ENCODE data around the gene PHYH.
"Not testable (repeated sequence)": the region's sequence is repeated elsewhere in the genome, so short reads cannot be mapped to it uniquely, and the experiment has no call there.

PHYH gene

DNA sequence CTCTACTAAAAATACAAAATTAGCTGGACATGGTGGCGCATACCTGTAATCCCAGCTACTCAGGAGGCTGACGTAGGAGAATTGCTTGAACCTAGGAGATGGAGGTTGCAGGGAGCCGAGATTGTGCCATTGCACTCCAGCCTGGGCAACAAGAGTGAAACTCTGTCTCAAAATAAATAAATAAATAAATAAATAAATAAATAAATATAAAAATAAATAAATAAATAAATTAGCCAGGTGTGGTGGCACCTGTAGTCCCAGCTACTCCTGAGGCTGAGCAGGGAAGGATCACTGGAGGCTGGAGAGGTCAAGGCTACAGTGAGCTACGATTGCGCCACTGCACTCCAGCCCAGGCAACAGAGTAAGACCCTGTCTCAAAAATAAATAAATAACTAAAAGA, 57.6 kb downstream of the PHYH start:
- H3K27me3 ChIP-seq (ENCODE audit: control insufficient read depth in 1 of 2, insufficient read depth in 2 of 2, low read length in 2 of 2); H3K27ac ChIP-seq (ENCODE audit: low read length); H3K4me3 ChIP-seq (ENCODE audit: low read length in 2 of 2): not testable (repeated sequence)

DNA sequence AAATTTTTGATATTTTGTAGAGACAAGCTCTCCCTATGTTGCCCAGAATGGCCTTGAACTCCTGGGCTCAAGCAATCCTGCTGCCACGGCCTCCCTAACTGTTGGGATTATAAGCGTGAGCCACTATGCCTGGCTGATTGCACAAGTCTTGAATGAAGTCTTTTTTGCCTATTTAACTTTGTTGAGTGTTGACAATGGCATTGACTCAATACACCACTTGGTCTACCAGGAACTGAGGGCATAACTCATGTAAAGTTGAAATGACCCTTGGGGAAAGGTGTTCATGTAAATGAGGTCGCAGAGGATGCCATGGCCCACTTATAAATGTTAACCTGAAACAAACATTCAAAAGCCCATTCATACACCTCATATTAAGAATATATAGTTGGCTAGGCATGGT, 58.3 kb downstream of the PHYH start:
- Histone ChIP-seq H3K9ac (ENCODE audit: low read length in 2 of 2) (no peak overlapping the region), H3K9me3 (ENCODE audit: control insufficient read depth in 2 of 2, low read length in 2 of 2) (no peaks in the 10 kb centered on the region), H3K36me3 (ENCODE audit: control insufficient read depth in 2 of 2, insufficient read depth in 2 of 2, low read length in 2 of 2) (no peaks in the 10 kb centered on the region), H3K4me3 (ENCODE audit: low read length in 2 of 2) (no peak overlapping the region), H3K27me3 (ENCODE audit: control insufficient read depth in 1 of 2, insufficient read depth in 2 of 2, low read length in 2 of 2) (no peaks in the 10 kb centered on the region), H3K4me1 (ENCODE audit: control insufficient read depth, insufficient read depth, low read length) (no peaks in the 10 kb centered on the region), H3K27ac (ENCODE audit: low read length) (no peak overlapping the region)

More for the DNA sequence above, 57.6 kb downstream of the PHYH start:
- not testable (repeated sequence) for H3K9ac ChIP-seq (ENCODE audit: low read length in 2 of 2); H3K36me3 ChIP-seq (ENCODE audit: control insufficient read depth in 2 of 2, insufficient read depth in 2 of 2, low read length in 2 of 2); H3K4me1 ChIP-seq (ENCODE audit: control insufficient read depth, insufficient read depth, low read length); H3K9me3 ChIP-seq (ENCODE audit: control insufficient read depth in 2 of 2, low read length in 2 of 2)

DNA sequence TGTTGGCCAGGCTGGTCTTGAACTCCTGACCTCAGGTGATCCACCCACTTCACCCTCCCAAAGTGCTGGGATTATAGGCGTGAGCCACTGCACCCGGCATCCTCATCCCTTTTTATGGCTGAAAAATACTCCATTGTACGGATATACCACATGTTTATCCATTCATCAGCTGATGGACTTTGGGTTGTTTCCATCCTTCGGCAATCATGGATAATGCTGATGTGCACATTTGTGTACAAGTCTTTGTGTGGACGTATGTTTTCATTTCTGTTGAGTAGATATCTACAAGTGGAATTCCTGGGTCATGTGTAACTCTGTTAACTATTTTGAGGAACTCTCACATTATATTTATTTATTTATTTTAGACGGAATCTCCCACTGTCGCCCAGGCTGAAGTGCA, 59.9 kb downstream of the PHYH start:
- Histone ChIP-seq H3K27ac (ENCODE audit: low read length) (no peak overlapping the region), H3K9me3 (ENCODE audit: control insufficient read depth in 2 of 2, low read length in 2 of 2) (no peaks in the 10 kb centered on the region), H3K36me3 (ENCODE audit: control insufficient read depth in 2 of 2, insufficient read depth in 2 of 2, low read length in 2 of 2) (no peaks in the 10 kb centered on the region), H3K27me3 (ENCODE audit: control insufficient read depth in 1 of 2, insufficient read depth in 2 of 2, low read length in 2 of 2) (no peaks in the 10 kb centered on the region), H3K9ac (ENCODE audit: low read length in 2 of 2) (no peak overlapping the region), H3K4me3 (ENCODE audit: low read length in 2 of 2) (no peak overlapping the region), H3K4me1 (ENCODE audit: control insufficient read depth, insufficient read depth, low read length) (no peaks in the 10 kb centered on the region)

DNA sequence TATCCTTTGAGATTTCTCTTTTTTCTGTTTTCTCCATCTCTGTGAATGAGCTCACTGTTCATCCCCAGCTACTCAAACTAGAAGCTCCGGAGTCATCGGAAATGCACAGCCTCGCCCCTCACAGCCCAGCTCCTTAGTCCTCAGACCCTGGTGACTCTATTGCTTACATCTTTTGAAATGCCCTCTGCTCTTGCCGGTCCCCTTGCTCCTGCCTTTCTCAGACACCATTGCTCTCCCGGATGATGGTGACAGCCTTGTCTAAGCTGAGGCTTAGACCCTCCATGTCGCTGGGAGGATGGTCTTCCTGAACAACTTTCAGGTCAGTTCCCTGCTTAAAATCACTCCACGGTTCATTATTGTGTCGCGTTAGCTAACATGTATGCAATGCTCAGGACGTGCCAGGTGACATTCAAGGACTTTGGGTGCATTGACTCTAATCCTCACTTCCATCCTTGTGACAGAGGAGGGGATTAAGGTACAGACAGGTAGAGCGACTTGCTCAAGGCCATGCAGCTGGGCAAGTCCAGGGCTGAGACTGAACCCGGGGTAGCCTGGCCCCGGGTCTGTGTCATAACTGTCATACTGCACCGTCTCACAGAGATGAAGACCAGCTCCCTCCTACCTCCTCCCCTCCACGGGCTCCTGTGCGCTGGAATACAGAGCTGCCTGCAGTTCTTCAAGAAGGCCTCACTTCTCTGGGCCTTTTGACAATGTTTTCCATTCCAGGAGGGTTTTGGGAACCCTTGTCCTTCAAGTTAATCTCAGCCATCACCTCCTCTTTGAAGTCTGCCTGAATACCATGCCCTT, 61.4 kb downstream of the PHYH start:
- Histone ChIP-seq H3K4me3 (ENCODE audit: low read length in 2 of 2) (no peak overlapping the region), H3K27ac (ENCODE audit: low read length) (no peak overlapping the region), H3K36me3 (ENCODE audit: control insufficient read depth in 2 of 2, insufficient read depth in 2 of 2, low read length in 2 of 2) (no peaks in the 10 kb centered on the region), H3K4me1 (ENCODE audit: control insufficient read depth, insufficient read depth, low read length) (no peaks in the 10 kb centered on the region), H3K27me3 (ENCODE audit: control insufficient read depth in 1 of 2, insufficient read depth in 2 of 2, low read length in 2 of 2) (peaks cover 0 to 6% of the 10 kb centered on the region in 2 donors), H3K9me3 (ENCODE audit: control insufficient read depth in 2 of 2, low read length in 2 of 2) (no peaks in the 10 kb centered on the region), H3K9ac (ENCODE audit: low read length in 2 of 2) (no peak overlapping the region)

DNA sequence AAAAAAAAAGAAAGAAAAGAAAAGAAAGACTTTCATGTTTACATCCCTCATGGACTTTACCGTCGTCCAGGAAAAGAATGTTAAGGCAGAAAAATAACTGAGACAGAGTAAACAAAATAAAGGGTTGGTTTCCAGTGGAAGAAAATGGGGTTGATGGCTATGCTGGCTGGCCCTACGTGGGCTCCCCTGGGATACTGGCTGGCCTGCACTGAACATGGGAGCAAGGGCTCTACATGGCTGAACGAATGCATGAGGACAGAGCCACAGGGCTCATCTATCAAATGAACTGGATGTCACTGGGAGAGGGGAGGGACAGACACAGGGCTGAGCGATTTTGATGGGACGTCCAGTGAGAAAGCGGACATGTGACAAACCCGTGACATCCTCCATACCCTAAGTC, 63.2 kb downstream of the PHYH start:
- Histone ChIP-seq H3K4me1 (ENCODE audit: control insufficient read depth, insufficient read depth, low read length) (no peaks in the 10 kb centered on the region), H3K36me3 (ENCODE audit: control insufficient read depth in 2 of 2, insufficient read depth in 2 of 2, low read length in 2 of 2) (no peaks in the 10 kb centered on the region), H3K9ac (ENCODE audit: low read length in 2 of 2) (no peak overlapping the region), H3K27ac (ENCODE audit: low read length) (no peak overlapping the region), H3K9me3 (ENCODE audit: control insufficient read depth in 2 of 2, low read length in 2 of 2) (no peaks in the 10 kb centered on the region), H3K27me3 (ENCODE audit: control insufficient read depth in 1 of 2, insufficient read depth in 2 of 2, low read length in 2 of 2) (peaks cover 5 to 6% of the 10 kb centered on the region in 2 donors), H3K4me3 (ENCODE audit: low read length in 2 of 2) (no peak overlapping the region)

DNA sequence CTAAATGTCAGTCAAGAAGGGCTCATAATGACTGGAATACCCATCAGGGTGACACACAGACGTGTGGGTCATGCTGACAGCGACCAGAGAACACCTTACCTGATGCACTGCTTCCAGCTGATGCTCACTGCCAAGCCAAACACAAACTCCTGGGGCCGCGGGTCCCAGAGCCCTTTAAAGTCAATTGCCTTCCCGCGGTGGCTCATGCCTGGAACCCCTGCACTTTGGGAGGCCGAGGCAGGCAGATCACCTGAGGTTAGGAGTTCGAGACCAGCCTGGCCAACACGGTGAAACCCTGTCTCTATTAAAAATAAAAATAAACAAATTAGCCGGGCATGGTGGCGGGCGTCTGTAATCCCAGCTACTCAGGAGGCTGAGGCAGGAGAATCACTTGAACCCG, 65.1 kb downstream of the PHYH start:
- H3K9ac ChIP-seq (ENCODE audit: low read length in 2 of 2); H3K4me3 ChIP-seq (ENCODE audit: low read length in 2 of 2); H3K9me3 ChIP-seq (ENCODE audit: control insufficient read depth in 2 of 2, low read length in 2 of 2); H3K36me3 ChIP-seq (ENCODE audit: control insufficient read depth in 2 of 2, insufficient read depth in 2 of 2, low read length in 2 of 2); H3K4me1 ChIP-seq (ENCODE audit: control insufficient read depth, insufficient read depth, low read length); H3K27me3 ChIP-seq (ENCODE audit: control insufficient read depth in 1 of 2, insufficient read depth in 2 of 2, low read length in 2 of 2); H3K27ac ChIP-seq (ENCODE audit: low read length): not testable (repeated sequence)

DNA sequence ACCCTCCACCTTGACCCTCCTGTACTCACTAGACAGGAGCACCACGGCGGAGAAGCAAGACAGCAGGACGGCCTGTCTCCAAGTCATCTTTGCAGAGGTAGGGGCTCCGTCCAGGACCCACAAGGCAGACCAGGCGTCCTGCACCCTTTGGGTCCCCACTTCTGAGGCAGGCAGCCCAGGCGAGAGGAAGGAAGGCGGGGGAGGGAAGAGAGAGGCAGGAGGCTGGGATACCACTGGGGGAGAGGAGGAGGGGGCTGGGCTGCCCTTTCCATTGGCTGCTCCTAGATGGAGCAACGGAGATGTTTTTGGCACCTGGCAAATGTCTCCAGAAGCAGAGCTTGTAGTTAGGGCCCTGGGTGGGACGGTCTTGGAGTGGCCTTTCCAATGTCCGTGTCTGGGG, 65.7 kb downstream of the PHYH start, which contains the start of gene UCMA:
Gene UCMA (minus strand): TSS at position 203 of the 400 bp plus-strand sequence. CDS start 116 bp downstream, at position 87.
- H3K9me3 ChIP-seq (ENCODE audit: control insufficient read depth in 2 of 2, low read length in 2 of 2), result no peaks in the 10 kb centered on the region
- no peaks in the 10 kb centered on the region for H3K4me1 ChIP-seq (ENCODE audit: control insufficient read depth, insufficient read depth, low read length)
- no peaks in the 10 kb centered on the region for H3K36me3 ChIP-seq (ENCODE audit: control insufficient read depth in 2 of 2, insufficient read depth in 2 of 2, low read length in 2 of 2)
- no peak within 1 kb of the TSS for H3K4me3 ChIP-seq (ENCODE audit: low read length in 2 of 2)
- no peak within 1 kb of the TSS for H3K27ac ChIP-seq (ENCODE audit: low read length)
- H3K9ac ChIP-seq (ENCODE audit: low read length in 2 of 2), result no peak within 1 kb of the TSS
- peaks cover 5 to 6% of the 10 kb centered on the region in 2 donors for H3K27me3 ChIP-seq (ENCODE audit: control insufficient read depth in 1 of 2, insufficient read depth in 2 of 2, low read length in 2 of 2)

DNA sequence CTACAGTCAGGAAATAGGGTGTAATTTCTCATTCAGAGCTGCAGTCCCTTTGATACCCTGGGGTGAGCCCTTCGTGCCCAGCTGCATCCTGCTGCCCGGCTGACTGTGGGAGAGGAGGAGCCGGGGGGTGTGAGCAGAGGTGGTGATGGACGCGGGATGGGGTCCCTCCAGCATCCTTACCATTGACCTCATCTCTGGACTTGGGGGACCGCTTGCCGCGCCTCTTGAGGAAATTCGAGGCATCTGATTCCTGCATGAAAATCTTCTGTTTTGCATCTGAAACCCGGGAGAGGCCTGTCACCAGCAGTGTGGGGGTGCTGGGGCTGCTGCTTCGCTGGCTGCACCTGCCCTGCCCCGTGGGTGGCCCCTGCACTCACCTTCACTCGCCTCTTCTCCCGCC, 66.5 kb downstream of the PHYH start:
- Histone ChIP-seq H3K4me1 (ENCODE audit: control insufficient read depth, insufficient read depth, low read length) (no peaks in the 10 kb centered on the region), H3K27ac (ENCODE audit: low read length) (no peak overlapping the region), H3K9ac (ENCODE audit: low read length in 2 of 2) (no peak overlapping the region), H3K4me3 (ENCODE audit: low read length in 2 of 2) (no peak overlapping the region), H3K9me3 (ENCODE audit: control insufficient read depth in 2 of 2, low read length in 2 of 2) (no peaks in the 10 kb centered on the region), H3K36me3 (ENCODE audit: control insufficient read depth in 2 of 2, insufficient read depth in 2 of 2, low read length in 2 of 2) (no peaks in the 10 kb centered on the region), H3K27me3 (ENCODE audit: control insufficient read depth in 1 of 2, insufficient read depth in 2 of 2, low read length in 2 of 2) (peaks cover 5 to 6% of the 10 kb centered on the region in 2 donors)

DNA sequence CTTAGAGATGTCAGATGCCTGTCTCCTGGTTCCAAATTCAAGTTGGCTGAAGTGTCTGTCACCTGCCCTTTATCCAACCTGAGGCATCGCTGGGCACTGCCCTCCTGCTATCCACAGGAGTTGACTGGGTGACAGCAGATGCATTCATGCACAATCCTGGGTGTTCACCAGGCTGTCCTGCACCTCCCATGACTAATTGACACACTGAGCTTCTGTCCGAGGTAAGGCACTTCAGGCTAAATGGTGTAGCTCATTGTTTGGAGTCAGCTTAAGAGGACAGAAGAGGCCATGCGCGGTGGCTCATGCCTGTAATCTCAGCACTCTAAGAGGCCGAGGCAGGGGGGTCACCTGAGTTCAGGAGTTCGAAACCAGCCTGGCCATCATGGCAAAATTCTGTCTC, 68.1 kb downstream of the PHYH start:
- no peaks in the 10 kb centered on the region for H3K9me3 ChIP-seq (ENCODE audit: control insufficient read depth in 2 of 2, low read length in 2 of 2)
- H3K9ac ChIP-seq (ENCODE audit: low read length in 2 of 2), result no peak overlapping the region
- no peaks in the 10 kb centered on the region for H3K4me1 ChIP-seq (ENCODE audit: control insufficient read depth, insufficient read depth, low read length)
- peaks cover 5 to 6% of the 10 kb centered on the region in 2 donors for H3K27me3 ChIP-seq (ENCODE audit: control insufficient read depth in 1 of 2, insufficient read depth in 2 of 2, low read length in 2 of 2)
- no peaks in the 10 kb centered on the region for H3K36me3 ChIP-seq (ENCODE audit: control insufficient read depth in 2 of 2, insufficient read depth in 2 of 2, low read length in 2 of 2)
- no peak overlapping the region for H3K4me3 ChIP-seq (ENCODE audit: low read length in 2 of 2)
- H3K27ac ChIP-seq (ENCODE audit: low read length), result no peak overlapping the region

DNA sequence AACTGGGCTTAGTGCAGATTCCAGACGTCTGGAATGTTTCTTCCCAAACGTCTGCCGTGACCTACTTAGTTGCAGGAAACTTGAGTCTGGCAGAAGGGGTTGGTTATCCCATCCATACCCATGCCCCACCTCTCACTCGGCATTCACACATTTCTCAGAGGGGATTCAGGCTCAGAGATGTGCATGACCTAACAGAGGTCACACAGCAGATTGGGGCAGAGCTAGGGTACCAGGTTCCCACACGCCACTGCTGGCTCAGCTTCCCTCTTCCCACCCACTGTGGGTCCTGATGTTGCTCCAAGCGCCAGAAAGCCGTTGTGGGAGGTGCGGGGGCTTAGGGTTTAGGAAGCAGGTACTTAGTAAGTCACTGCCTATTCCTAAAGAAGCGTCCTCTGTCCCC, 68.7 kb downstream of the PHYH start:
- Histone ChIP-seq H3K4me1 (ENCODE audit: control insufficient read depth, insufficient read depth, low read length) (no peaks in the 10 kb centered on the region), H3K9ac (ENCODE audit: low read length in 2 of 2) (no peak overlapping the region), H3K9me3 (ENCODE audit: control insufficient read depth in 2 of 2, low read length in 2 of 2) (no peaks in the 10 kb centered on the region), H3K36me3 (ENCODE audit: control insufficient read depth in 2 of 2, insufficient read depth in 2 of 2, low read length in 2 of 2) (no peaks in the 10 kb centered on the region), H3K27me3 (ENCODE audit: control insufficient read depth in 1 of 2, insufficient read depth in 2 of 2, low read length in 2 of 2) (peaks cover 5 to 6% of the 10 kb centered on the region in 2 donors), H3K4me3 (ENCODE audit: low read length in 2 of 2) (no peak overlapping the region), H3K27ac (ENCODE audit: low read length) (no peak overlapping the region)
